GM23248 (cell line): ENCODE results near the gene WDPCP. TPM values are rescaled to one million over a fixed set of nuclear protein-coding genes. Genes with fewer than 3 reads are reported as not detected.
"Not testable (repeated sequence)": the region's sequence is repeated elsewhere in the genome, so short reads cannot be mapped to it uniquely, and the experiment has no call there.

Source experiments
- DNase-seq: peaks from one replicate; pipeline ENCODE4 v3.0.0-alpha.2; 2015
- H2AFZ ChIP-seq: fragments of 200-600 bp; sonication (generic); 2 replicates; pipeline ENCODE4 v1.6.1; 2016; ENCODE audit warnings: antibody characterized with exemption
- H3F3A ChIP-seq: fragments of 200-600 bp; sonication (generic); 2 replicates; pipeline ENCODE4 v1.6.1; 2016; ENCODE audit warnings: mild to moderate bottlenecking, antibody characterized with exemption, mixed run types; ENCODE audit not compliant: insufficient read depth
- H3K27ac ChIP-seq: fragments of 200-600 bp; sonication (generic); 2 replicates; pipeline ENCODE4 v1.5.1; 2016; ENCODE audit warnings: mild to moderate bottlenecking
- H3K27me3 ChIP-seq: fragments of 200-600 bp; sonication (generic); replicated peaks from 2 replicates; pipeline ENCODE4 v1.6.1; 2016; ENCODE audit warnings: mild to moderate bottlenecking; ENCODE audit not compliant: insufficient read depth
- H3K36me3 ChIP-seq: fragments of 200-600 bp; sonication (generic); 2 replicates; pipeline ENCODE4 v1.6.1; 2016; ENCODE audit warnings: low read depth, mild to moderate bottlenecking
- H3K4me1 ChIP-seq: fragments of 200-600 bp; sonication (generic); 2 replicates; pipeline ENCODE4 v1.6.1; 2016; ENCODE audit warnings: mild to moderate bottlenecking; ENCODE audit not compliant: insufficient read depth
- H3K4me2 ChIP-seq: fragments of 200-600 bp; sonication (generic); one replicate; pipeline ENCODE4 v1.6.1; 2016; ENCODE audit warnings: mild to moderate bottlenecking; ENCODE audit not compliant: unreplicated experiment
- H3K4me3 ChIP-seq: fragments of 200-600 bp; sonication (generic); 2 replicates; pipeline ENCODE4 v1.5.1; 2016; ENCODE audit warnings: mild to moderate bottlenecking
- H3K79me2 ChIP-seq: fragments of 200-600 bp; sonication (generic); 2 replicates; pipeline ENCODE4 v1.6.1; 2016; ENCODE audit warnings: mild to moderate bottlenecking; ENCODE audit not compliant: insufficient read depth
- H3K9ac ChIP-seq: fragments of 200-600 bp; sonication (generic); 2 replicates; pipeline ENCODE4 v1.6.1; 2016; ENCODE audit warnings: mild to moderate bottlenecking
- H3K9me2 ChIP-seq: fragments of 200-600 bp; sonication (generic); 2 replicates; pipeline ENCODE4 v1.6.1; 2016; ENCODE audit warnings: mixed run types, mild to moderate bottlenecking, moderate library complexity; ENCODE audit not compliant: insufficient read depth
- H3K9me3 ChIP-seq: fragments of 200-600 bp; sonication (generic); one replicate; pipeline ENCODE4 v1.6.1; 2017; ENCODE audit warnings: low read depth
- H4K20me1 ChIP-seq: fragments of 200-600 bp; sonication (generic); 2 replicates; pipeline ENCODE4 v1.6.0; 2016; ENCODE audit not compliant: insufficient read depth
- EZH2 ChIP-seq: fragments of 200-600 bp; sonication (generic); IDR thresholded peaks from 2 replicates; pipeline ENCODE4 v1.6.1; 2018; ENCODE audit warnings: antibody characterized with exemption, mild to moderate bottlenecking; ENCODE audit not compliant: insufficient read depth, poor library complexity, severe bottlenecking
- EZH2phosphoT487 ChIP-seq: fragments of 200-600 bp; sonication (generic); IDR thresholded peaks from 2 replicates; pipeline ENCODE4 v1.6.1; 2018; ENCODE audit warnings: antibody characterized with exemption, moderate library complexity, mild to moderate bottlenecking, low read depth; ENCODE audit not compliant: insufficient read depth
- WGBS, 2 experiments: methylation state at CpG; one replicate each; pipeline ENCODE4 v1.1.6; 2015 to 2017; ENCODE audit warnings: low lambda C conversion rate in 2 of 2, low coverage in 1 of 2; ENCODE audit errors: missing lambda C conversion rate in 2 of 2; 5-methylcytosine and 5-hydroxymethylcytosine counted together
- in situ Hi-C: fragments of 300-500 bp; cut with MboI; formaldehyde crosslinking; loops from 2 replicates; pipeline ENCODE4 v1.15.0; 2020
- polyA plus RNA-seq: library from polyadenylated mRNA; unstranded; fragments of >200 nt; fragmentation: Nextera tagmentation; extraction: Ambion mirVana; gene quantifications from 2 replicates; pipeline ENCODE4 v1.2.1, GENCODE V29; 2016
- small RNA-seq: library from RNA; depleted of rRNA; stranded (forward); fragments of <200 nt; gene quantifications from one replicate; pipeline ENCODE3, GENCODE V24; 2014; ENCODE audit warnings: low read depth, low replicate concordance
- total RNA-seq: library from RNA; depleted of rRNA; stranded (reverse); fragments of >200 nt; shearing (Covaris generic); gene quantifications from 2 replicates; pipeline ENCODE4 v1.2.3, GENCODE V29; 2014; rRNA removed

Gene WDPCP
- total and polyA plus RNA-seq, 2 experiments from 2014 or later: 6.0 to 8.1 TPM

- no peaks in the 10 kb centered on the region for H3K9me2 ChIP-seq
- in situ Hi-C loops: no loop called here
- no peaks in the 10 kb centered on the region for H4K20me1 ChIP-seq
- no peak overlapping the region for H3K4me3 ChIP-seq
- TF ChIP-seq EZH2phosphoT487 (no peak), EZH2 (no peak)
- no peaks in the 10 kb centered on the region for H3K36me3 ChIP-seq
- DNase-seq: peak; percentile 10
- H2AFZ ChIP-seq: no peak overlapping the region
- H3K27ac ChIP-seq: no peak overlapping the region
- no peak overlapping the region for H3K9ac ChIP-seq
- WGBS, 2 experiments: 57 to 61% methylated on average over 4 of the region's 4 CpGs
- no peaks in the 10 kb centered on the region for H3K4me1 ChIP-seq
- no peaks in the 10 kb centered on the region for H3K27me3 ChIP-seq
- no peaks in the 10 kb centered on the region for H3K79me2 ChIP-seq
- H3K4me2 ChIP-seq: no peak overlapping the region
- no peaks in the 10 kb centered on the region for H3F3A ChIP-seq
- H3K9me3 ChIP-seq: no peaks in the 10 kb centered on the region
Measured at GRCh38 chr2:63078852-63079606, 509.2 kb downstream of the WDPCP start.

GRCh38 chr2:63074399-63074798 is 513.9 kb downstream of the WDPCP start:
- H4K20me1 ChIP-seq, H3F3A ChIP-seq, H3K9me3 ChIP-seq, H3K4me3 ChIP-seq, H3K79me2 ChIP-seq, H3K27ac ChIP-seq, H3K9ac ChIP-seq, H3K4me2 ChIP-seq, DNase-seq, in situ Hi-C loops, H3K9me2 ChIP-seq, H3K36me3 ChIP-seq, H3K4me1 ChIP-seq, H2AFZ ChIP-seq: not testable (repeated sequence)
- WGBS, 2 experiments: 55 to 58% methylated on average over 4 of the region's 4 CpGs
- peaks cover 16% of the 10 kb centered on the region; the same call in 1 of the 2 replicates for H3K27me3 ChIP-seq

- TF ChIP-seq EZH2 (no peak), EZH2phosphoT487 (no peak)
- Histone ChIP-seq H3K9ac (no peak overlapping the region), H3K79me2 (no peaks in the 10 kb centered on the region), H3K27ac (no peak overlapping the region), H3K4me3 (no peak overlapping the region), H2AFZ (no peak overlapping the region), H4K20me1 (no peaks in the 10 kb centered on the region), H3K36me3 (no peaks in the 10 kb centered on the region), H3K4me1 (no peaks in the 10 kb centered on the region), H3K4me2 (no peak overlapping the region), H3K9me2 (no peaks in the 10 kb centered on the region), H3K9me3 (no peaks in the 10 kb centered on the region), H3K27me3 (peaks cover 19% of the 10 kb centered on the region; the same call in 1 of the 2 replicates), H3F3A (no peaks in the 10 kb centered on the region)
- WGBS, 2 experiments: 13 to 23% methylated on average over 3 of the region's 3 CpGs
- no peak for DNase-seq
- in situ Hi-C loops: no loop called here
Measured at GRCh38 chr2:63073994-63074393, 514.3 kb downstream of the WDPCP start.

DNA sequence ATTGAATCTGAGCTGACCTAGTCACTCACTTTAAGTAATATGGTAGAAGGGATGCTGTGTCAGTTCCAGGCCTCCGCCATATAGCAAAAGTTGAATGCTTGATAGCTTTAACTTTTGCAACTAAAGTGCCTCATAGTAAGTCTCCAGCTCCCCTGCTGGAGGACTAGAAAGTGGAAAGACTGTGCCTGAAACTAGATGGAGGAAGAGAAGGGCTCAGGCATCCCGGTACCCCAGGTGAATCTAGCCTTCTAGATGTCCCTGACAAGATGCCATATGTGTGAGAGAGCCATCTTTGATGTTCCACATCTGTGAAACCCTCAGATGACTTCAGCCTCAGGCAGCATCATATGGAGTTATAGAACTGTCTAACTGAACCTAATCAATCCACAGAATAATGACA is 516.6 kb downstream of the WDPCP start:
- DNase-seq: no peak
- TF ChIP-seq EZH2: no peak
- no peak for TF ChIP-seq EZH2phosphoT487
- no peaks in the 10 kb centered on the region for H3K36me3 ChIP-seq
- no peak overlapping the region for H3K27ac ChIP-seq
- no peaks in the 10 kb centered on the region for H3K9me3 ChIP-seq
- H3K4me2 ChIP-seq: no peak overlapping the region
- no peaks in the 10 kb centered on the region for H3K4me1 ChIP-seq
- H3F3A ChIP-seq: no peaks in the 10 kb centered on the region
- no peak overlapping the region for H3K4me3 ChIP-seq
- in situ Hi-C loops: no loop called here
- H3K27me3 ChIP-seq: peaks cover 42% of the 10 kb centered on the region
- H2AFZ ChIP-seq: no peak overlapping the region
- H3K9ac ChIP-seq: no peak overlapping the region
- H3K79me2 ChIP-seq: no peaks in the 10 kb centered on the region
- no peaks in the 10 kb centered on the region for H3K9me2 ChIP-seq
- no peaks in the 10 kb centered on the region for H4K20me1 ChIP-seq
- WGBS, 2 experiments: 20 to 28% methylated on average over 2 of the region's 2 CpGs

Small RNA genes within 50 kb of the gene (small RNA-seq; reads per million reads assigned to genes)
- not detected for gene RF00017

Other genes with a start within 250 kb of the WDPCP start
- 121 and 158 TPM in 2 replicates for gene MDH1, start 486 bp upstream of the WDPCP start, total RNA-seq
- gene MDH1, start 486 bp upstream of the WDPCP start, polyA plus RNA-seq: 268 and 278 TPM in 2 replicates